HG03064 (cell line): Measurements from ENCODE around the gene LGR6.

Experiments used
- ATAC-seq: cut with Tn5 transposase; IDR thresholded peaks from one replicate; pipeline ENCODE4 v1.9.1; 2021; ENCODE audit warnings: low read depth; ENCODE audit not compliant: unreplicated experiment

The LGR6 gene

DNA sequence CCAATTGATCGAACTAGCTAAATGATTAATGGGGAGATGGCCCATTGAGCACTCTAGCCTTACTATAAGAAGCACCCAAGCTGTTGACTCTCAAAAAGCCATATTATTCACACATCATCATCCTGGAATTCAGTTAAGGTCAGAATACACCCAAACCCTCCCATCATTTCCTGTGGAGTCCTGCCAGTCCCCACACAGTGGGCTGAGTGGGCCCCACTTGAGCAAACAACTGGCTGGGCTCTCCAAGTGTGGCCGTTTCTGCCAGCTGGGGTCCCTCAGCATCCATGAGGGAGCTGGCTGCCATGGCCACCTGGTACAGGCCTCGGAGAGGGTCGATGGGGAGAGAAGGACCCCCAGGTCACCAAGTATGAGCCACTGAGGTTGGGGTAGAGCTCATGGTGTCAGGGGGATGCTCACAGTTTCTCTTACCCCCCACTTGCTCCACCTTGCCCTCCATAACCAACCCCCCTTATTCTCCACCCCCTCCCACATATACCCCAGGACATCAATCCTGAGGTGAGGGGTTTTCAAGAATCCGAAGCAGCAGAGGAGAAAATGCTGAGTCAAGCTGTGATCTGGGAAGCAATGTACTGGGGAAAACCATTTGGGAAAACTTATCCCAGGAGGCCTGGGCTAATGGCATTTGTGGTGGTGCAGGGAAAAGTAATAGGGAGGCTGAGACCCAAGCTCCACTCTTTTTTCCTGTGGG lies 87.9 kb downstream of the LGR6 start:
- no peak for ATAC-seq

DNA sequence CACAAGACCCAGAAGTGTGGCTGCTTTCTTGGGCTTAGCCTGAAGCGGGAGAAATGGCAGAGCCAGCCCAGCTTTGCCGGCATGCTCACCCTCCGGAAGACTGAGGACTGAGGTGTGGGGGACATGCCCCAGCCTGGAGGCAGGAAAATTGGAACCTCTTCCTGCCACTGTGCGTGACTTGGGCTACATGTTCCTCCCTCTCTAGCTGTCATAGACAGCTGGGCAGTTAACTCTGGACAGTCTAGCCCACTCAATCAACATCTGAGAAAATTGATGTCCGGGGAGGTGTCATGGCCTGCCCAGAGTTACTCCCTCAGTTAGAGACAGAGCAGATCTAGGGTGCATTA lies 88.4 kb downstream of the LGR6 start:
- ATAC-seq = no peak

DNA sequence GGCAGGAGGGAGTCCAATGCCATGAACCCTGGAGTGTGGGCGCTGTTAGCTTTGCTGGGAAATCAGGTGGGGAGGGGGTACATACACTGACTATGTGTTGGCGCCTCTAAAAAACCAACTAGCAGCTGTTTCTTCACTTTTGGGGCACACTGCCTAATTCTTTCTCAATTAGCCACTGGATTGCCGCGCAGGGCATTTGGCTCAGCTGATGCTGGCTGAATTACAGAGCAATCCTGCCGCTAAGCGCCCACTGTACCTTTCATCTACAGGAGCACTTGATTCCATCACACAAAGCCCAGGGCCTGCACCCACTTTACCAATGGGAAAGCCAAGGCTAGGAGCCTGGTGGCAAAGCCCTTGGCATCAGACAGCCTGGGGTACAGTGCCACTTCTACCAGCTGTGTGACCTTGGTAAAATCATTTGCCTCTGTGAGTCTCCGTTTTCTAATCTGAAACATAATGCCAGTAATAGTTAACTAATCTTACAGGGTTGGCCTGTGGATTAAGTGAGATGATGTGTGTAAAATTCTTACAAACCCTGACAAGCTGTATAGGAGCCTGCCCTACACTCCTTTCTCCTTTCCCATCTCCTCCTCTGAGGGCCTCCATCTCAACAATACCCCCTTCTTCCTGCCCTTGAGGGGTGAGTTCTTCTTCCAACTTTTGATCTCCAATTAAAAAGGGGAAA lies 89.1 kb downstream of the LGR6 start:
- no peak for ATAC-seq

DNA sequence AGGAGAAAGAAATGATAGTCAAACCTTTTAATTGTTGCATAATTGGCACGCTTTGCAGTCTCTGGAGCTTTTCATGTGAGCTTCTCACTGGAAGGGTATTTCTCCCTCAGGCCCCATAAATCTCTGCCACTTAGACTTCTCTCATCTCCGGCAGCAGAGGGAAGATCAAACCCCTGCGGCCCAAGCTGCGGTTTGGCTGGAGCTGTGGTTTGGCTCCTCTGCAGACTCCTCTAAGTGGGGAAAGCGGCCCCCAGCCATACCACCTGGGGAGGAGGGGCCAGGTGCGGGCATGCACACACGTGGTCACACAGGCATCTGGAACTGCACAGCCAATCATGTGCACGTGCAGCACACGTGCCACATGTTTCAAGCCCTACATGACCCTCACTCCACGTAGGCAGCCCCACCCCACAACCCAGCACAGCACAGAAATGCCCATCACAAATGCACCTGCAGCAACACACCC lies 89.8 kb downstream of the LGR6 start:
- ATAC-seq = no peak

DNA sequence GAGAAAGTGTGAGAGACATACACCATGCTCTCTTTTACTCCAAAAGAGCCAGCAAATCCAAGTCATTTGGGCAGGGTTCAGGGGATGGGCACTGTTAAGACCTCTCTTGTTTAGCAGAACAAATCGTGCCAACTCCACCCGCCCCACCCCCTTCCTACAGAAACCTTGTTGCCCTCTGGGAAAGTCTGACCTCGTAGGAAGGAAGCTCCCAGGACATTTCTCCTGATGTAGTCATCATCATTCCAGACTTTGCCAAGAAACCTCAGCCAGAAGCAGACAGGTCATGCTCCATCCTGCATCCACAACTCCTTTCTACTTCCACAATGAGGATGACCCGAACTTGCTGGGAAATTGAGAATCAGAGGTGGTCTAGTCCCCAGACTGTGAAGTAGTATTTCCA lies 90.4 kb downstream of the LGR6 start:
- ATAC-seq = no peak

DNA sequence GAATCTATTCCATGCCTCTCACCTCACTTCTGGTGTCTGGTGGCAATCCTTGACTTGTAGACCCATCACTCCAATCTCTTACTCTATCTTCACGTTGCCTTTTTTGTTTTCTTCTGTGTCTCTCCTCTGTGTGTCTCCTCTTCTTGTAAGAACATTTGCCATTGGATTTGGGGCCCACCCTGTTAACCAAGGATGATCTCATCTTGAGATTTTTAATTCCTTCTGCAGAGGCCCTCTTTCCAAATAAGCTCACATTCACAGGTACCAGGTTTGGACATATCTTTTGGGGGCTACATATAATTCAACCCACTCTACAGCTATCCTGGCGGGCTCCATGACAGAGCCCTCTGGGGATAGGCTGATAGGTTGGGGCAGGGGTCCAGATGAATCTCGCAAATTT lies 92.3 kb downstream of the LGR6 start:
- ATAC-seq = no peak

DNA sequence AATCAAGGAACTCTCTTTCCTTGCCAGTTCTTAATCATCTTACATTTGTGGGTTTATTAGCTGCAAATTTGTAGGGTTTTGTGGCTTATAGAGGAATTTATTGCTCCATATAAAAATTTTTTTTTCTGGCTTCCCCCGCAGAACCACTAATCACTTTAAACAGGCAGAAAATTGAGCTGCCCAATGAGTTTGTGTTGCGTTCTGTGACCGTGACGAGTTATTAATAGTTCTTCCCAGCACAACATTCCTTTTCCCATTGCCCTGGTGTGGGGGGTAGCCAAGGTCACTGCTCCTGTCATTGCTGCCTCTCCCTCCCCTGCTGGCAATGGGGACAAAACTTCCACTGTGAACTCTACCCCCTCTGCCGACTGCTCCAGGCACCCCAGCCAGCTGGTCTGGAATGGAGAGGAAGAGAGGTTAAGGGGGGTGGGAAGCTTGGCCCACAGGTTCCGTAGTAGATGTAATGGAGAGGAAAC lies 93.1 kb downstream of the LGR6 start:
- no peak for ATAC-seq

DNA sequence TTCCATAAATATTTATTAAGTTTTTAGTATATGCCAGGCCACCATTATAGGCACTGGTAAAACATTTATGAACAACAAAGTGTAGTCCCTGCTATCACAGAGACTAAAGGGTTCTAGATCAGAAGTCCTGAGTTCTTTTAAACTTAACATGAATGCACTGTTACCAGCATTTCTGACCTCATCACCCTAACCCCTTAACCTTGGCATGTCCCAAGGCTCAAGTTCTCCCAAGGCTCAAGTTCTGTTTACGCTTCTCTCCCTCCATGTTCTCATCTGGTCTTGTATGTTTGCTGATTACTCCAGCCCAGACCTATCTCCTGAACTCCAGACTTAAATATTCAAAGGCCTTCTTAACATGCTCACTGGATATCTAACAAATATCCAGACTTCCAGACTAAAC lies 93.6 kb downstream of the LGR6 start:
- no peak for ATAC-seq

DNA sequence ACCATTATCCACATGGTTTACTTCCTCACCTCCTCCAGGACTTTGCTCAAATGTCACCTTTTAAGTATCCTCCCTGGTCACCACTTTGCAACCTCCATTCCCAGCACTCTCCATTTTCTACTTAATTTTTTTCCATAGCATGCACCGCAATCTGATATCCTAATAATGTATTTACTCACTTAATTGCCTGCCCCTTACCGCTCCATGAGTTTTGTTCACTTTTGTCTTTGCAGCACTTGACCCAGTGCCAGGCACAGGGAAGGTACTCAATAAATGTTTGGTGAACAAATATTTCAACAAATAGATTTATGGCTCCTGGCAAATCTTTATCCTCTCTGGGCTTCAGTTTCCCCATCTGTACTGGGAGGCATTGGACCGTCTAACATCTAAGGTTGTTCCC lies 94.6 kb downstream of the LGR6 start:
- ATAC-seq = no peak

DNA sequence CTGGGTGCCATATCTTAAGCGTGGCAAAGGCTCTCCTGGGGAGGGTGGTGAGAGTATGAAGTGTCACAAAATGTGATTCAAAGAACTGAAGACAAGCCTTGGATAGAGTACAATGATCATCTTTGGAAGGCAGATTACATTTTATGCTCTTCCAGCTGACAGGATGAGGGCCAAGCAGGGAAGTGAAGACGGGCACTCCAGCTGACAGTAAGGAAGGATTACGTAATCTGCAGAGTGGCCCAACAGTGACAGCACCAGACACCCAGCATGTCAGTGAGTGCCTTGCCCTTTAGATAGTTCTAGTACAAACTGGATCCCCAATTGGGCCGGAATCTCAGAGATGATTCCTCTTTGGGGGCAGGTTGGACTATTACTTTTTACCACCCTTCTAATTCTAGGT lies 95.4 kb downstream of the LGR6 start:
- ATAC-seq = no peak

DNA sequence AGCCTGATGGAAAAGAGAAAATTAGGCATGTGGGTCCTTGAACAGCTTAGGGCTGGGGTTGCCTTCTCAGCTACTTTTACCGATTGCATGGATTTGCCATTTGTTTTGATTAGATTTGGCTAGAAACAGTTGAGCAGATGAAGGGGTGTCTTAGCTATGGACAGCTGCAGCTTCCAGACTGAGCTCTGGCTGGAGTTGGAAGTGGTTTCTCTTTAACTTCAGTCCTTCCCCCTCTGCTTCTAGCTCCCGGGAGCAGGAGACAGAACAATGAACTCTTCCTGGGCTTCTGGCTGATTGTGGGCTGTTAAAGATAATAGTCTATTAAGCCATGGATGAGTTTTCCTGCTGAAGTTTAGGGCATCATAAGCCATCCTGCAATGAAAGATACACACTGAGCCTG lies 97.4 kb downstream of the LGR6 start:
- ATAC-seq = no peak

DNA sequence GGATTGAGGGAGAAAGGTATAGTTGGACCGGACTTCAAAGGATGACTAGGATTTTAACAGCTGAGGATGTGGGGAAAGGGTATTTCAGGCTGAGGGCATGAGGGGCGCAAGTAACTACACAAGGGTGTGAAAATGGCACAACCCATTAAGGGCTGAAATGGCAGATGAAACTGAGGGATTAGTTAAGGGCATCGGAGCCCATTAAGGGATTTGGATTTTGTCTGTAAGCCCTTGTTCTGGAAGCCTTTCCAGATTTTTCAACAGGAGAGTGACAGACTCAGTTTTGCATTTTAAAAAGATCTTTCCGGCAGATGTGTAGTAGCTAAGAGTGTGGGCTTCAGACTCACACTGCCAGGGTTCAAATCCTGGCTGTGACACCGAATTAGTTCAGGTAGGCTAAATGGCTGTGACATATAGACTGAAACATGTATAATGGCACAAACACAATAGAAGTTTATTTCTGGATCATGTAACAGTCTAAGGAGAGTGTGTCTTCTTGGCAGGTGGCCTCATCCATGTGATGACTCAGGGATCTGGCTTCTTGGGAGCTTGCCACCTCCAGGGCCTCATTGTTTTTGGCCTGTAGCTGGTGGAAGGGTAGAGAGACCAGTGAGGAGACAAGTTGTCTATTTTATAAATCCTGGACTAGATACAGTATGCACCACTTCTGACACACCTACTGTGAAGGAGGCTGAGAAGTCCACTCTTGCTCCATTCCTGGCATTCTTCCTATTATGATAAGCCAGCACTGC lies 98.5 kb downstream of the LGR6 start:
- ATAC-seq = no peak

DNA sequence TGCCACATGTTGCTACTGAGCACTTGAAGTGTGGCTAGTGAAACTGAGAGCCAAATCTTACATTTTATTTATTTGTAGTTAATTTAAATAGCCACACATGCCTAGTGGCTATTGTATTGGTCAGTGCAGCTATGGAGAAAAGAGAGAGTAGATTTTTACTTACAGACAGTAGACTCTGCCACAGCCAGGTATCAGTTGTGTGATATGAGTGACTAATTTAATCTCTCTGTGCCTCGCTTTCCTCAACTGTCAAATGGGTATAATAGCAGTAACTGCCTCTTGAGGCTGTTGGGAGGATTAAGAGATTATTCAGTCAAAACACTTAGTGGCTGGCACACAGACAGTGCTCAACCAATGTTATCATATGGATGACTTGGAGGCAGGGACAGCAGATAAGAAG lies 99.2 kb downstream of the LGR6 start:
- no peak for ATAC-seq

DNA sequence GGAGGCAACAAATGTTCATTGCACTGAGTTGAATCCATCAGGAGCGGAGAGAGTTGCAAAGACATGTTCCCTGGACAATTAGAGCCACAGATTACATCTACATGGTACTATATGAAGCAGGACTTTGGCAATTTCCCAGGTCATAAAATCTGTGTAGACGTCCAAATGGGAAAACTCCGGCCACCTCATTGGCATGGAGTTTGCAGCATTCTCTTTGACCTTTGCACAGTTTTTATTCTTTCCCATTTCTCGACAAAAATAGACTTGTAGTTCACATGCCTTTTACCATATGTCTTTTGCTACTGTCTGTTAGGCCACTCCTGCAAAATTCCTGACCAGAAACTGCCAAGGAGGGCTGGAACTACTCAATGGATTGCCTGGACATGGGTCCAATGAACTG lies 100.0 kb downstream of the LGR6 start:
- no peak for ATAC-seq

DNA sequence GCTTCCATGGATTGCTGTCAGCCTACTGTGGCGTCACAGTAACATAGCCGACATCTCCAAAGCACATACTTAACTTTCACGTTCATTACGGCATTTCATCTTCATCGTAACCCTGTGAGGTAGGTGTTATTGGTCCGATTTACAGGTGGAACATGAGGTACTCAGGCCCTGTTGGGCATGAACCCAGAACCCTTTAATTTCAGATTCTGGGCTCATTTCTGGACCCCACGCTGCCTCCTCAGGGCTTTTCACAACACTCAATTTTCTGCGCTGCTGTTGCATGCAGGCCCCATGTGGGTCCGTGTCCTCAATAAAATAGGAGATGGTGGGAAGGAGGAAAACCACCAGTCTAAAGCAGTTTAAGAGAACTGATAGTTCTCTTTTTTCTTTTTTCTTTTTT lies 108.6 kb downstream of the LGR6 start:
- no peak for ATAC-seq

DNA sequence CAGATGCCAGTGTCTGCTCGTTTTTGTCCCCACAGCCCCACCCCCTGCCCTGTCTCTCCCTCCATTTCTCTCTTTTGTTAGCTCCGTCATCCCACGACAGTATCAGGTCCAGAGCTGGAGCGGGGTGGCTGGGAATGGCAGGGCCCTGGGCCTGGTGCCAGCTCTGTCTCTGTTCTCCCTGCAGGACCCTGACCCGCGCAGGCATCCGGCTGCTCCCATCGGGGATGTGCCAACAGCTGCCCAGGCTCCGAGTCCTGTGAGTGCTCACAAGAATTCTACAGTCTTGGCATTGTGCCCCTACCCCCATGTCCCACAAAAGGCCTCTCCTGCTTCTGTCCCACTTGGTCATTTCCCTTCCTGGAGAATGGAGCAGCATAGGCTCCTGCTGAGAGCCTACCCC lies 110.8 kb downstream of the LGR6 start:
- no peak for ATAC-seq

DNA sequence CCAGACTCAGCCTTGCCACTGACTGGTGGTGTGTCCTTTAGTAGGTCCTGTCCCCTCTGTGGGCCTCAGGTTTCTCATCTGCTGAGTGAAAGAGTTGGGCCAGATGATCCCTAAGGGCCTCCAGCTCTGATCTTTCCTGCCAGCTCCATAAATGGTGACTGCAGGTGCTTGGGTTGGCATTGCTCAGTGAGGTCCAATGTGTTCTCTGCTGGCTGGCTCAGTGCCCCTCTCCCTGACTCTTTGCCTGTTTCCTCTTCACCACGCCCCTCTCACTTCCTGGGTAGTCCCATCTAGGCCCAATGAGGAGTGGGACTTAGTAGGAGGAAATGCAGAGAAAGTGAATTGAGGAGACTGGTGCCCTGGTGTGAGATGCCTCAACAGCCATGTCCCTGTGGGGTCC lies 111.6 kb downstream of the LGR6 start:
- ATAC-seq = no peak

DNA sequence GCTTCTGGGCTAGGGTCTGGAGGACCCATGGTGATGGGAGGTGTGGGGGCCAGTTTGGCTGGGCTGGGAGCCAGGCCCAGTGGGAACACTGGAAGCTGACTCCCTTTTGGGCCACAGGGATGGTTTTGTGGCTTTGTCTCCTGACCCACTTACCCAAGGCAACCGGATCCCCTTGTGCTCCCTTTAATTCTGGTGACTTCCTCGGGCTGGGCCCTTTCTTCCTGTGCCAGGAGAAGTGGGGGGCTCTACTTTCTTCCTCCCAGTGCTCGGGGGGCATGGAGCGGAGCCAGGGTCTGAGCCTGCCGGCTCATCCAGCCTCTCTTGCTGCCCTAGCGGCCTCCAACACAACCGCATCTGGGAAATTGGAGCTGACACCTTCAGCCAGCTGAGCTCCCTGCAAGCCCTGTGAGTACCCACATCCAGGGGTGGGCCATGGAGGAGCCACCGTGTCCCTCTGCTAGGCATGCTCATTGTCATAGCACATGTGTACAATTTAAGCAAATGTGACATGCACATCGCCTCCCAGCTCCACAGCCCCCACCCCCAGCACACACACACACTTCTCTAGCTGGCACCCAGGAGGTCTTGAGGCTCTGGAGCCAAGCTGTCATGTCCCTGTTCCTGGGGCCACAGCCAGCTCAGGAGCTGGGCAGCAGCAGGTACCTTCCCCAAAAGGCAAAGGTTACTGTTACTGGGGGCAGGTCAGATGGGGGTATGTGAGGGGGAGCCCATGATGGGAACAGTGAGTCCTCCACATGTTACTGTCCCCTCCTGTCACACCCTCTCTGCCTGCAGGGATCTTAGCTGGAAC lies 113.1 kb downstream of the LGR6 start:
- ATAC-seq = no peak

DNA sequence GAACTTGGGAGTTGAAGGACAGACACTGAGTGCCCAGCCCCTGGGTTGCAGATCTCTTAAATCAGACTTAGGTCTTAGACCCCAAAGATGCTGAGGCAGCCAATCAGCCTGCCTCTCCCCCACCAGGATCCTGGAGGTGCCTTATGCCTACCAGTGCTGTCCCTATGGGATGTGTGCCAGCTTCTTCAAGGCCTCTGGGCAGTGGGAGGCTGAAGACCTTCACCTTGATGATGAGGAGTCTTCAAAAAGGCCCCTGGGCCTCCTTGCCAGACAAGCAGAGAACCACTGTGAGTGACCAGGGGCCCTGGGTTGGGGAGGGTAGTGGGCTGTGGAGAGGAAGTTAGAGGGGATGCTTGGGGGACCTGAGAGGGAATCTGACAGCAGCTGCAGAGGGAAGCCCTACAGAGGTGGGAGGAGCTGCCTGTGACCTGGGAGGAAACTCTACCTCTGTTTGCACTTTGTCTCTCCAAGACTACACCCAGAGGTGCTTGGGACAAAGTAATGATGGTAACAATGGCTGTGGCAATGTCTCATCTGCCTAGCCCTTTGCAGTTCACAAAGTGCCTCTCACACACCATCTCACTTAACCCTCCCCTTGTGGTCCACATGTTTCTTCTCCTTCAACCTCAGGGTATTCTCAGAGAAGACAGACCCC lies 116.6 kb downstream of the LGR6 start:
- ATAC-seq = no peak

DNA sequence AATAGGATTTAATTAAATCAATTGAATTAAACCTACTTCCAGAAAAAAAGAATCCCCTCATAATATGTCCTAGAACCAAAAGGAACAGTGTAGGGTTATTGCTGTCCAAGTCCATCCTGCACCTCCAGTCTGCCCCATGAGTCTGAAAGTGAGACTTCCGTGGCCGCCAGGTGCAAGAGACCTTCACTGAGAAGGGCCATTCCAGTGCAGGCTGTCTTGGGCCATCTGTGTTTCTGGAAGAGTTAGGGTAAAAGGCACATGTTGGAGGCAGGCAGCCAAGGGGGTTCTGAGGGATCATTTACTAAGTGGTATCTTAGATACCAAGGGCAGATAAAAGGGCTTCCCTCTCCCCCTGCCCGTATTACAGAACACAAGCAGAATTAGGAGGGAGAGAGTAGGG lies 117.1 kb downstream of the LGR6 start:
- ATAC-seq = no peak
